Neural cell (in vitro differentiated cells): ENCODE results near the gene HM13. TPM values are rescaled to one million over a fixed set of nuclear protein-coding genes. Genes with fewer than 3 reads are reported as not detected.

Experiments used
- H2AFZ ChIP-seq: fragments of 200-600, 300-800 bp; sonication (generic), shearing (Covaris generic); 2 replicates; pipeline ENCODE4 v1.6.0; 2014; ENCODE audit warnings: low read depth, mild to moderate bottlenecking, antibody characterized with exemption, low read length, moderate library complexity
- H3F3A ChIP-seq: fragments of 200-600 bp; shearing (Covaris generic); 2 replicates; pipeline ENCODE4 v1.6.1; 2016; ENCODE audit warnings: mild to moderate bottlenecking, moderate library complexity, mixed read lengths, antibody characterized with exemption, low read length; ENCODE audit not compliant: insufficient read depth, poor library complexity, severe bottlenecking
- H3K27ac ChIP-seq: fragments of 200-600, 300-800 bp; sonication (generic), shearing (Covaris generic); 2 replicates; pipeline ENCODE4 v1.5.1; 2014; ENCODE audit warnings: mild to moderate bottlenecking, low read length, moderate library complexity
- H3K27me3 ChIP-seq: fragments of 300-800, 200-600 bp; sonication (generic), shearing (Covaris generic); 2 replicates; pipeline ENCODE4 v1.6.0; 2014; ENCODE audit warnings: mild to moderate bottlenecking, low read depth, low read length, moderate library complexity; ENCODE audit not compliant: insufficient read depth
- H3K36me3 ChIP-seq: fragments of 300-800, 200-600 bp; sonication (generic), shearing (Covaris generic); 2 replicates; pipeline ENCODE4 v1.5.1; 2014; ENCODE audit warnings: mild to moderate bottlenecking, antibody characterized with exemption, low read length, moderate library complexity; ENCODE audit not compliant: insufficient read depth
- H3K4me2 ChIP-seq: fragments of 300-800, 200-600 bp; sonication (generic), shearing (Covaris generic); 2 replicates; pipeline ENCODE4 v1.6.0; 2014; ENCODE audit warnings: mild to moderate bottlenecking, low read length
- H3K4me3 ChIP-seq: fragments of 300-800, 200-600 bp; sonication (generic), shearing (Covaris generic); 2 replicates; pipeline ENCODE4 v1.5.1; 2014; ENCODE audit warnings: mild to moderate bottlenecking, low read length, moderate library complexity
- H3K79me2 ChIP-seq: fragments of 200-600 bp; shearing (Covaris generic); replicated peaks from 2 replicates; pipeline ENCODE4 v1.6.0; 2014; ENCODE audit warnings: mild to moderate bottlenecking, low read length, moderate library complexity; ENCODE audit not compliant: insufficient read depth
- H3K9ac ChIP-seq: fragments of 300-800, 200-600 bp; sonication (generic), shearing (Covaris generic); 2 replicates; pipeline ENCODE4 v1.6.1; 2016; ENCODE audit warnings: mild to moderate bottlenecking, low read length, mixed read lengths
- H3K9me2 ChIP-seq: fragments of 200-600 bp; shearing (Covaris generic); 2 replicates; pipeline ENCODE4 v1.6.1; 2016; ENCODE audit warnings: mild to moderate bottlenecking, low read length, mixed read lengths; ENCODE audit not compliant: insufficient read depth
- H3K9me3 ChIP-seq: fragments of 200-600, 300-800 bp; sonication (generic), shearing (Covaris generic); 2 replicates; pipeline ENCODE4 v1.6.1; 2016; ENCODE audit warnings: mild to moderate bottlenecking, mixed run types, low read length, moderate library complexity, mixed read lengths
- H4K20me1 ChIP-seq: fragments of 200-600 bp; shearing (Covaris generic); 2 replicates; pipeline ENCODE4 v1.6.1; 2016; ENCODE audit warnings: mild to moderate bottlenecking, mixed run types; ENCODE audit not compliant: insufficient read depth
- CTCF ChIP-seq: fragments of 450-650 bp; IDR thresholded peaks from 2 replicates; pipeline ENCODE4 v1.5.1; 2014; ENCODE audit warnings: antibody characterized with exemption, mild to moderate bottlenecking, moderate library complexity; ENCODE audit not compliant: poor library complexity, severe bottlenecking
- EP300 ChIP-seq: fragments of 450-650 bp; conservative IDR thresholded peaks from 2 replicates; pipeline ENCODE4 v1.6.1; 2014; ENCODE audit warnings: antibody characterized with exemption, mild to moderate bottlenecking, moderate library complexity; ENCODE audit not compliant: poor library complexity, severe bottlenecking
- EZH2 ChIP-seq: fragments of 200-600, 300-800 bp; shearing (Covaris generic), sonication (generic); IDR thresholded peaks from 2 replicates; pipeline ENCODE4 v1.6.1; 2014; ENCODE audit warnings: antibody characterized with exemption, low read length, borderline replicate concordance, mild to moderate bottlenecking; ENCODE audit not compliant: insufficient read depth, poor library complexity, severe bottlenecking
- MXI1 ChIP-seq: fragments of 450-650 bp; conservative IDR thresholded peaks from 2 replicates; pipeline ENCODE4 v1.6.1; 2014; ENCODE audit warnings: antibody characterized with exemption, mild to moderate bottlenecking; ENCODE audit not compliant: poor library complexity, severe bottlenecking
- POLR2AphosphoS5 ChIP-seq: IDR thresholded peaks from 2 replicates; pipeline ENCODE4 v1.6.1; 2012
- RAD21 ChIP-seq: fragments of 450-650 bp; conservative IDR thresholded peaks from 2 replicates; pipeline ENCODE4 v1.6.1; 2014; ENCODE audit warnings: antibody characterized with exemption, mild to moderate bottlenecking, moderate library complexity
- REST ChIP-seq: IDR thresholded peaks from 2 replicates; pipeline ENCODE4 v1.6.1; 2012; ENCODE audit warnings: borderline replicate concordance
- SMC3 ChIP-seq: fragments of 450-650 bp; conservative IDR thresholded peaks from 2 replicates; pipeline ENCODE4 v1.6.1; 2014; ENCODE audit warnings: antibody characterized with exemption, mild to moderate bottlenecking, moderate library complexity; ENCODE audit not compliant: poor library complexity
- TAF1 ChIP-seq: IDR thresholded peaks from 2 replicates; pipeline ENCODE4 v1.6.1; 2012; ENCODE audit warnings: low read depth
- polyA plus RNA-seq: library from polyadenylated mRNA; depleted of rRNA; stranded (reverse); fragments of >200 nt; gene quantifications from 2 replicates; pipeline ENCODE4 v1.2.3, GENCODE V29; 2014

Gene HM13
- polyA plus RNA-seq, 1 donor from 2014 or later, result 95.4 TPM

GRCh38 chr20:31549513-31549880 is 35.3 kb downstream of the HM13 start:
- TF ChIP-seq EZH2 (no peak), SMC3 (no peak), RAD21 (no peak), EP300 (no peak), MXI1 (no peak), TAF1 (no peak), CTCF (no peak), POLR2AphosphoS5 (no peak), REST (no peak)
- no peak overlapping the region for H3K27ac ChIP-seq
- peaks cover 14% of the 10 kb centered on the region for H3K36me3 ChIP-seq
- H3K4me2 ChIP-seq, result no peak overlapping the region
- H3K27me3 ChIP-seq, result no peaks in the 10 kb centered on the region
- H2AFZ ChIP-seq, result no peak overlapping the region
- H3K4me3 ChIP-seq, result no peak overlapping the region
- H3K9me3 ChIP-seq, result no peaks in the 10 kb centered on the region
- H3K9ac ChIP-seq, result no peak overlapping the region
- H3F3A ChIP-seq, result no peaks in the 10 kb centered on the region
- no peaks in the 10 kb centered on the region for H4K20me1 ChIP-seq
- peaks cover 14% of the 10 kb centered on the region for H3K79me2 ChIP-seq
- no peaks in the 10 kb centered on the region for H3K9me2 ChIP-seq

- Histone ChIP-seq H3K79me2 (peaks cover 14% of the 10 kb centered on the region), H3K9me2 (no peaks in the 10 kb centered on the region), H3K27me3 (no peaks in the 10 kb centered on the region), H3K4me3 (no peak overlapping the region), H4K20me1 (no peaks in the 10 kb centered on the region), H3K36me3 (peaks cover 14% of the 10 kb centered on the region), H2AFZ (no peak overlapping the region), H3K4me2 (no peak overlapping the region), H3K9ac (no peak overlapping the region), H3F3A (no peaks in the 10 kb centered on the region), H3K27ac (no peak overlapping the region), H3K9me3 (no peaks in the 10 kb centered on the region)
- no peak for TF ChIP-seq EP300
- no peak for TF ChIP-seq SMC3
Observed at GRCh38 chr20:31550099-31550498, 35.9 kb downstream of the HM13 start.
